Hematopoietic multipotent progenitor cell treated with erythropoietin and hydrocortisone succinate and interleukin-3 and kit ligand, for 4 days (in vitro differentiated cells): ENCODE data around the gene ACVR1.
"Not testable (repeated sequence)": the region's sequence is repeated elsewhere in the genome, so short reads cannot be mapped to it uniquely, and the experiment has no call there.

Experiments
- DNase-seq: peaks from one replicate; pipeline ENCODE4 v3.0.0-alpha.2; 2015

ACVR1 gene

GRCh38 chr2:157848213-157848612, 27.9 kb downstream of the ACVR1 start:
- no peak for DNase-seq

GRCh38 chr2:157845081-157845480, 31.0 kb downstream of the ACVR1 start:
- DNase-seq: no peak

- DNase-seq: no peak
These were observed 32.2 kb downstream of the ACVR1 start for GRCh38 chr2:157843935-157844334.

DNA sequence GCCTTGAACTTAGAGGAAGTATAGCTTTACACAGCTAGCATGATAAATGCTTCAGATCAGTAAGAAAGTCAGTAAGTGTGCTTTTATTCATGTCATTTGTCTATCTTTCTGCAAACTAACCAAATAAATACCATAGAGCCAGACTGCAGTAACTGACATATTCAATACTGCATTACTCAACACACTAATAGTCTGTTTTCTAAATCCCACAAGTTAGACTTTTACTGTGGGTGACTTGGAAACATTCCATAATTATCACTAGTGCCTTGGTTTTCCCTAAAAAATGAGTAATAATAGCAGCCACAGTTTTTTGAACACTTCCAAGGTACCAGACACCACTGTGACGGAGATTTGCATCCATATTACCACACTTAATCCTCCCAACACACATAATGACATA, 33.0 kb downstream of the ACVR1 start:
- no peak for DNase-seq

DNA sequence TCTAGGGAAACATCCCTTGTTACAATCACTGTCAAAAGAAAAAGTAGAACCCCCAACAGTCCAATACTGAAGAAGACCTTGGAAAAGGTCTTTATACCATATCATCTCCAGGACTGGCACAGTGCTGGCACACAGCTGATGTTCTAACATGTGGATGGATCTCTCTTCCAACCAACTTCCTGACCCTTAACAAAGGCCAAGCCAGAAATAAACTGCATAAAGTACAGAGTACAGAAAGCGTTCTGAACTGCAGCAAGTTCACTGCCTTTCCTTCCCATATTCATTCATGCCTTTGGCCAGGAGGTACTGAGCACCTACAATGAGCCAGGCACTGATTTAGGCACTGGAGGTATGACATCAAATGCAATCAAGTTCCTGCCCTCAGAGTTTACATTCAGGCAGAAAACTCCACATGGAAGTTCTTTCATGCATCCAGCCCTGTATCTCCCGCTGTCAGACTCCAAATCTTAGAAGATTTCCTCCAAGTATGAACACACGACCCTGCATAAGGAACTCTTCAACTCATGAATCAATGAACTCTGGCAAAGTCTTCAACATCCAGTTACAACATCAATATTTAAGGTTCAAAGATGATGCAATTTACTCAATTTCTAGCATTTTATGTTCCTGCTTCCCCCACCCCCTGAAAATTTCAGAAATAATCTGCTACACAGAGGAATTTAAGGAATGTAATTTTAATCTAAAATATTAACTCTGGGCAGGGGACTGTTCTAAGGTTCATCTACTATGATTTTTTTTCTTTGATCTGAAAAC, 33.8 kb downstream of the ACVR1 start:
- DNase-seq: no peak

- DNase-seq: no peak
These were observed 34.6 kb downstream of the ACVR1 start for GRCh38 chr2:157841485-157841884.

- DNase-seq: peak; percentile 38
These were observed 35.5 kb downstream of the ACVR1 start for GRCh38 chr2:157840568-157841156.

- no peak for DNase-seq
These were observed 36.3 kb downstream of the ACVR1 start for GRCh38 chr2:157839822-157840221.

DNA sequence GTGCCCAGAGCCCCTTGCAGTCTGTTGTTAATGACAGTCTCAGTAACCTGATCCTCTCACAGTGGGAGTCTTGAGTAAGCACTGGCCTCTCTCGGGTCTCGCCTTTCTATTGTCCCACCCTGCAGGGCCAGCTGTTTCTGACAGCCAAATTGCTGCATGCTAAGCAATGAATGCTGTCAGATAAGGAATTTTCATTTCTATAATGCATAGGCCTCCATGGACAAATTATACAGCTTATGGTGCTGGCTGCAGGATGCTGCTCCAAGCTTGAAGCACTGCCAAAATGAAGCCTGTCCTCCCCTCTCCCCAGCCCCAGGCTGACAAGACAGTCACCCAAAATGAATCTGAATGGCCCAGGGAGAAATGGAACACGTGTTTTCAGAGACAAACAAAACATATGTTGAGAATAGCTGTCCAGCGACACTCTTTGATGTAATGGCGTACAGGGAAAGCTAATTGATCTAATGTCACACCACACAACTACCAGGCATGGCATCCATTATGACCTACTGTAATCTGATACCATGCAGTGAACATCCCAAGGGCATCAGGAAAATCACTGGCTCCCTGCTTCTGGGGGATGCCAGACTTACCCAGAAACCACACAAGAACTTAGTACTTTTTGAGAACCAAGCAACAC, 36.8 kb downstream of the ACVR1 start:
- peak; percentile 30 for DNase-seq

GRCh38 chr2:157838442-157839161, 37.5 kb downstream of the ACVR1 start:
- DNase-seq: peak; percentile 88

- DNase-seq: peak; percentile 46
These were observed 38.2 kb downstream of the ACVR1 start for GRCh38 chr2:157837851-157838441.

DNA sequence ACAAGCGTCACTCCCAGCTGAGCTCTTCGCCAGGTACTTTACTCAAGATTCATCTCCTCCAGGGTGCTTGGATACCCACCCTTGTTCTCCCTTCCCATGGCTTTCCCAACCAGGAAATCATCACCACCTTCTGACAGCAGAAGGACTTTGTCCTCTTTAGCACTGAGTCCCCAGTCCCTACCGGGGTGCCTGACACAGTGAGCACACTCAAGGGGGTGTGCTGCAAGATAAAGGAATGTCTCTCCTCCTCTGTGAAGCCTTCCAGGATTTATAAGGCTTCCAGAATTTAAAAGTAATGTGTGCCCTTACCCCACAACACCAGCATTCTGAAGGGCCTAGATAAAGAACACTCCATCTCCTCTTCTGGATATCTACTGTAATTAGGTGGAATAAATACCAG, 39.6 kb downstream of the ACVR1 start:
- DNase-seq: no peak

DNA sequence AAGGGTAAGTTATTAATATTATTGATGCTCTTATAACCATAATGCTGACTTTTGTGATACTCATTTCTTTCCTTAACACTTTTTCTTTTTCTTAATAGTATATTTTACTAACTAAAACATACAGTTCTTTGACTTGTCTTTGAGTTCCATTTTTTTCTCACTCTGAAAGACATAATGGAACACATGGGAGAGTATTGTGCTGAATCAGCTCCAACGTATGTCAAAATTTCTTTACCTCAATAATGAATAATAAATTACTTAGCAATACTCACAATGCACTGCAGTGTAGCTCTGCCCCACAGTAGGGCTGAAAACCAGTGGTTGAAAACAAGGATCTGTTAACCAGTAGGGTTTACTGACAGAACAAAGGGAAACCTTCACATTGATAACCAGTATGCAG, 40.7 kb downstream of the ACVR1 start:
- no peak for DNase-seq

- DNase-seq: peak; percentile 57
These were observed 41.1 kb downstream of the ACVR1 start for GRCh38 chr2:157835006-157835405.

DNA sequence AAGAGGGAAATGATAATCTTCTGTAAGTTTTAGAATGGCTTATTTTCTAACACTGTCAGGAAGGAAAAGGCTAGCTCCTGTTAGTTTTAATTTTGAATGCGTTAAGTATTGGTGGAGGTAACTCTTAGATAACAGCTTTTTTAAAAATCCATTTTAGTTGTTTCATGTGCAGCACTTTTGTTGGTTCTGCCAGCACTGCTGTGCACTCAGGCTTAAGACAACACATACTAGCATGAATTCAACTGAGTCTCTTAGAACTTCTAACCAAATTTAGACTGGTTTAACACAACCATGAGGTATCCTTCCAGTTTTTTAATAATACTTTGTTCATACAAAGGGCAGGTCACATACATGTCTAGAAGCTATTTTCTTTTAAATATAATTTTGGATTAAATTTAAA, 42.4 kb downstream of the ACVR1 start:
- DNase-seq: no peak

DNA sequence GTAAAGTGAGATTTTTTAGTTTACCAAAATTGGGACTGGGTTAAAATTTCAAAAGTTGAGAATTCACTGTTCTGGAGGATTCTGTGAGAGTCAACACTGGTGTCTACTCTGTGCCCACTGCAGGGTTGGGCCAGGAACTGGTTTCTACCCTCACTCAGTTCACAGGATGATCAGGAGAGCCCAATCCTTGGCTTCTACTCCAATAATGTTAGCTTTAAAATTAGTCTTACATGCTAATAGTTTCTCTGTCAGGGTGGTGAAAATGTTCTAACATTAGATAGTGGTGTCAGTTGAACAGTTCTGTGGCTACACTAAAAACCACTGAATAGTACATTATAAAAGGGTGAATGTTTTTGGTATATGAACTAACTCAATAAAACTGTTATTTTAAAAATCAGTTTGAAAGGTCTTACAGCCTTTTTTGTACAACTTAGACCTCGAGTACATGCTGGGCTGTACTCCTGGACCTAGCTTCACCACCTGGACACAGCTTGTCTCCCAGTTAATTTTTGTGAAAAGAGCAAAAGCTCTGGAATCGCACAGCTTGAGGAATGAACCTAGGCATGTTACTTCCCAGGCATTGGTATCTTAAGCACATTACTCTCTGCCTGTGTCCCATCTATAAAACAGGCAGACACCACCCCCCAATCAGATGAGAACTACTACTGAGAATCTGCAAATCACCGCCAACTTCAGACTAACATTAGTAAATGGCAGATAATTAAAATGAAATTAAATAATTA, 44.4 kb downstream of the ACVR1 start:
- no peak for DNase-seq

GRCh38 chr2:157830696-157831570, 45.2 kb downstream of the ACVR1 start:
- no peak for DNase-seq

DNA sequence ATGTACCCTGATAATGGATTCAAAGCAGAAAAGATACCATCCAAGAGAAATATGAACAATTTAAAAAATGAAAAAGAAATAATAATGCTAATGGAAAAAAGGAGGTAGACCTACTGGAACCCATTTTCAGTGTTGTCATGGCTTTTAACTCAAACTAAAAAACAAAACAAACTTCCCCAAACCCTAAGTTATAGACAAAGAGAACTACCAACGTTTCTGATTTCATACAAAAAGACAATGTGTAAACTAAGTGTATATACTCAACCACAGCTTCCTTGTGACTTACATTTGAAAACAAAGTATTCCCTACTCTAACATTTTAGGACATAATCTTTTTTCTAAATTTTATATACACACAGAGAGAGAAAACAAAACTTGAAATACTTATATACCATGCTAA, 45.9 kb downstream of the ACVR1 start:
- no peak for DNase-seq

DNA sequence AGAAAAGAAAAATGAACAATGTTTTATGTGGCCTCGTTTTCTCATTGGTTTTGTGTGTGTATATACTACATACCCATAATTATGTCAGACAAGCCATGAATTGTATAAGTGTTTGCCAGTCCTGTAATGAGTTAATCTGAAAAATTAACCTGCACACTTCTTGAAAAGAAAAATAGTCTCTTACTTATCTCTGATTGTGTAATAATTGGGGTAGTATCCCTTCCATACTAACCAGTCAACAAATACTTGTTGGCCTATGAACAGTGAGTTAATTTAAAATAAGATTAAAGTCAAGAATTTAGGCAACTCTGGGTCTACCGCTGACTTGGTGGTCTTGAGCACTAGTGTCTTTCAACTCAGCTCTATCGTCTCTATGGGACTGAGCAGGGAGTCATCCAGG, 48.8 kb downstream of the ACVR1 start:
- no peak for DNase-seq

DNA sequence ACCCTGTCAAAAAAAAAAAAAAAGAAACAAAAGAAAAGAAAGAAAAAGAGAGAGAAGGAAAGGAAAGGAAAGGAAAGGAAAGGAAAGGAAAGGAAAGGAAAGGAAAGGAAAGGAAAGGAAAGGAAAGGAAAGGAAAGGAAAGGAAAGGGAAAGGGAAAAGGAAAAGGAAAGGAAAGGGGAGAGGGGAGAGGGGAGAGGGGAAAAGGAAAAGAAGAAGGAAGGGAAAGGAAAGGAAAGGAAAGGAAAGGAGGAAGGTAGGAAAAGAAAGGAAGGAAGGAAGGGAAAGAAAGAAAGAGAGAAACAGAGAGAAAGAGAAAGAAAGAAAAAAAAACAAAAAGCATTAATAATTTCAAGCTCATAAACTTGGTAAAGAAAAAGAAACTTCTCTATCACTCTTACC, 49.5 kb downstream of the ACVR1 start:
- DNase-seq: not testable (repeated sequence)

- no peak for DNase-seq
These were observed 50.2 kb downstream of the ACVR1 start for GRCh38 chr2:157825885-157826284.
